Mesodermal cell (in vitro differentiated cells): ENCODE results near the gene TNFSF4.

Experiments
- H3K27ac ChIP-seq: 2 replicates; pipeline ENCODE4 v1.7.0; 2013; ENCODE audit warnings: mild to moderate bottlenecking, low read depth, low read length, moderate library complexity; ENCODE audit not compliant: severe bottlenecking
- H3K36me3 ChIP-seq: 2 replicates; pipeline ENCODE4 v1.7.1; 2013; ENCODE audit warnings: mild to moderate bottlenecking, low read length, moderate library complexity; ENCODE audit not compliant: control insufficient read depth, insufficient read depth
- H3K4me1 ChIP-seq: one replicate; pipeline ENCODE4 v1.7.1; 2013; ENCODE audit warnings: mild to moderate bottlenecking, low read length; ENCODE audit not compliant: insufficient read depth, control insufficient read depth, poor library complexity, severe bottlenecking
- H3K4me3 ChIP-seq: 2 replicates; pipeline ENCODE4 v1.7.0; 2013; ENCODE audit warnings: low read length, control low read depth, mild to moderate bottlenecking; ENCODE audit not compliant: insufficient read depth, poor library complexity, severe bottlenecking; ENCODE audit errors: extremely low read depth
- H3K9me3 ChIP-seq: 2 replicates; pipeline ENCODE4 v1.7.1; 2013; ENCODE audit warnings: mild to moderate bottlenecking, low read length, moderate library complexity; ENCODE audit not compliant: control insufficient read depth
- WGBS, 2 experiments: methylation state at CpG; one replicate each; pipeline ENCODE4 v1.1.5; 2013; ENCODE audit warnings: missing lambda C conversion rate in 2 of 2; ENCODE audit not compliant: insufficient coverage in 2 of 2; 5-methylcytosine and 5-hydroxymethylcytosine counted together

The TNFSF4 gene

GRCh38 chr1:173190101-173190936 lies 16.8 kb downstream of the TNFSF4 start:
- Histone ChIP-seq H3K27ac (no peak overlapping the region), H3K36me3 (no peaks in the 10 kb centered on the region), H3K4me3 (no peak overlapping the region), H3K9me3 (no peaks in the 10 kb centered on the region), H3K4me1 (no peaks in the 10 kb centered on the region)
- 74 to 92% methylated on average over 5 to 6 of the region's 10 CpGs for WGBS, 2 experiments

- Histone ChIP-seq H3K4me3 (no peak overlapping the region), H3K27ac (no peak overlapping the region), H3K4me1 (no peaks in the 10 kb centered on the region), H3K9me3 (no peaks in the 10 kb centered on the region), H3K36me3 (no peaks in the 10 kb centered on the region)
- WGBS, 2 experiments: 90 to 100% methylated on average over 1 of the region's 3 CpGs
Measured at GRCh38 chr1:173187671-173188237, 19.4 kb downstream of the TNFSF4 start.

- no peaks in the 10 kb centered on the region for H3K9me3 ChIP-seq
- H3K36me3 ChIP-seq: no peaks in the 10 kb centered on the region
- H3K4me3 ChIP-seq: no peak overlapping the region
- H3K4me1 ChIP-seq: no peaks in the 10 kb centered on the region
- no peak overlapping the region for H3K27ac ChIP-seq
- WGBS, 2 experiments: no CpG with 5 or more reads among the region's 4 CpGs
Measured at GRCh38 chr1:173181791-173182190, 25.3 kb downstream of the TNFSF4 start.

GRCh38 chr1:173176246-173176645 lies 30.9 kb downstream of the TNFSF4 start:
- Histone ChIP-seq H3K36me3 (no peaks in the 10 kb centered on the region), H3K27ac (no peak overlapping the region), H3K4me3 (no peak overlapping the region), H3K4me1 (no peaks in the 10 kb centered on the region), H3K9me3 (peaks cover 8% of the 10 kb centered on the region)
- WGBS, 2 experiments: 86 to 90% methylated on average over 2 of the region's 3 CpGs

- no peaks in the 10 kb centered on the region for H3K4me1 ChIP-seq
- no peaks in the 10 kb centered on the region for H3K36me3 ChIP-seq
- WGBS, 2 experiments: no CpG with 5 or more reads among the region's 2 CpGs
- no peak overlapping the region for H3K27ac ChIP-seq
- H3K4me3 ChIP-seq: no peak overlapping the region
- peaks cover 8% of the 10 kb centered on the region for H3K9me3 ChIP-seq
Measured at GRCh38 chr1:173175514-173176145, 31.5 kb downstream of the TNFSF4 start.

GRCh38 chr1:173173388-173173787 lies 33.7 kb downstream of the TNFSF4 start:
- Histone ChIP-seq H3K9me3 (peaks cover 8% of the 10 kb centered on the region), H3K36me3 (no peaks in the 10 kb centered on the region), H3K4me1 (no peaks in the 10 kb centered on the region), H3K4me3 (no peak overlapping the region), H3K27ac (no peak overlapping the region)
- 90 to 94% methylated on average over 4 of the region's 4 CpGs for WGBS, 2 experiments

GRCh38 chr1:173171152-173171551 lies 36.0 kb downstream of the TNFSF4 start:
- no peaks in the 10 kb centered on the region for H3K4me1 ChIP-seq
- peaks cover 8% of the 10 kb centered on the region for H3K9me3 ChIP-seq
- no peaks in the 10 kb centered on the region for H3K36me3 ChIP-seq
- no peak overlapping the region for H3K27ac ChIP-seq
- 63 to 64% methylated on average over 1 of the region's 2 CpGs for WGBS, 2 experiments
- H3K4me3 ChIP-seq: no peak overlapping the region

- Histone ChIP-seq H3K4me1 (no peaks in the 10 kb centered on the region), H3K36me3 (no peaks in the 10 kb centered on the region), H3K4me3 (no peak overlapping the region), H3K27ac (no peak overlapping the region), H3K9me3 (peaks cover 8% of the 10 kb centered on the region)
- WGBS, 2 experiments: 60% methylated on average over 1 of the region's 2 CpGs; no CpG with 5 or more reads in 1 of the 2 experiments
Measured at GRCh38 chr1:173168941-173169340, 38.2 kb downstream of the TNFSF4 start.

- H3K4me1 ChIP-seq: no peaks in the 10 kb centered on the region
- WGBS, 2 experiments: 67 to 70% methylated on average over 2 to 4 of the region's 7 CpGs
- H3K4me3 ChIP-seq: no peak overlapping the region
- no peaks in the 10 kb centered on the region for H3K9me3 ChIP-seq
- no peaks in the 10 kb centered on the region for H3K36me3 ChIP-seq
- no peak overlapping the region for H3K27ac ChIP-seq
Measured at GRCh38 chr1:173164686-173165085, 42.4 kb downstream of the TNFSF4 start.

GRCh38 chr1:173164178-173164577 lies 43.0 kb downstream of the TNFSF4 start:
- WGBS, 2 experiments: 80 to 89% methylated on average over 1 of the region's 1 CpG
- H3K9me3 ChIP-seq: no peaks in the 10 kb centered on the region
- no peak overlapping the region for H3K27ac ChIP-seq
- H3K4me3 ChIP-seq: no peak overlapping the region
- H3K4me1 ChIP-seq: no peaks in the 10 kb centered on the region
- H3K36me3 ChIP-seq: no peaks in the 10 kb centered on the region

- H3K36me3 ChIP-seq: no peaks in the 10 kb centered on the region
- no peak overlapping the region for H3K27ac ChIP-seq
- H3K9me3 ChIP-seq: no peaks in the 10 kb centered on the region
- H3K4me3 ChIP-seq: no peak overlapping the region
- H3K4me1 ChIP-seq: no peaks in the 10 kb centered on the region
- WGBS, 2 experiments: 100% methylated on average over 1 of the region's 2 CpGs; no CpG with 5 or more reads in 1 of the 2 experiments
Measured at GRCh38 chr1:173163222-173163621, 43.9 kb downstream of the TNFSF4 start.
